OCI-LY1 (cell line): ENCODE results near the gene ACVR1B.

Experiments
- CTCF ChIP-seq: fragments of 200-600 bp; sonication (generic), shearing (Covaris generic); IDR thresholded peaks from 2 replicates; pipeline ENCODE4 v1.5.1; 2017; ENCODE audit warnings: mild to moderate bottlenecking, antibody characterized with exemption, low read length, moderate library complexity, mixed read lengths
- EZH2 ChIP-seq: fragments of 200-600 bp; sonication (generic), shearing (Covaris generic); IDR thresholded peaks from 2 replicates; pipeline ENCODE4 v1.8.0; 2017; ENCODE audit warnings: borderline replicate concordance, mixed run types, mild to moderate bottlenecking, antibody characterized with exemption, low read length, moderate library complexity, mixed read lengths

- TF ChIP-seq CTCF (no peak), EZH2 (no peak)
Measured at GRCh38 chr12:51901881-51902280, 49.6 kb upstream of the ACVR1B start.
